Smooth muscle cell of trachea (primary cell): ENCODE measurements around the gene TIGD1. TPM values are rescaled to one million over a fixed set of nuclear protein-coding genes. Genes with fewer than 3 reads are reported as not detected.

ENCODE experiments used
- total RNA-seq: library from RNA; depleted of rRNA; stranded (reverse); fragments of >200 nt; gene quantifications from 2 replicates; pipeline ENCODE4 v1.2.1, GENCODE V29; 2014

The TIGD1 gene
- 3.0 and 3.2 TPM in 2 replicates for total RNA-seq

GRCh38 chr2:232550354-232551249 is at the start of gene TIGD1, which contains the start of gene EIF4E2:
TIGD1 (minus strand) TSS chr2:232550557; CDS start chr2:232549882, 675 bp downstream.
EIF4E2 (plus strand) TSS chr2:232550689; CDS start chr2:232550725, 36 bp downstream.

GRCh38 chr2:232539298-232540231 is 10.8 kb downstream of the TIGD1 start, which contains the start of gene CHRNG:
CHRNG (plus strand) TSS chr2:232539692; CDS start chr2:232539748, 56 bp downstream.

GRCh38 chr2:232525791-232526371 is 24.5 kb downstream of the TIGD1 start, which contains the start of gene CHRND:
CHRND (plus strand) TSS chr2:232526160; CDS start chr2:232526216, 56 bp downstream.

GRCh38 chr2:232519581-232520438 is 30.5 kb downstream of the TIGD1 start, which contains the start of gene PRSS56:
PRSS56 (plus strand) TSS chr2:232520388; CDS start chr2:232520599, 211 bp downstream.

Other genes starting within 250 kb of the TIGD1 start
- under 0.01 TPM in 1 of 2 replicates, not detected in the other for gene ALPP, start 171.8 kb downstream of the TIGD1 start, total RNA-seq
- not detected in 2 replicates for gene ALPG, start 143.7 kb downstream of the TIGD1 start, total RNA-seq
- not detected in 2 replicates for gene ALPI, start 94.4 kb downstream of the TIGD1 start, total RNA-seq
- gene ECEL1, start 62.7 kb downstream of the TIGD1 start, total RNA-seq = not detected in 2 replicates
- gene PRSS56, start 30.2 kb downstream of the TIGD1 start, total RNA-seq = not detected in 2 replicates
- not detected in 2 replicates for gene CHRND, start 24.4 kb downstream of the TIGD1 start, total RNA-seq
- gene CHRNG, start 10.9 kb downstream of the TIGD1 start, total RNA-seq = not detected in 2 replicates
- 75.9 and 101 TPM in 2 replicates for gene EIF4E2, start 132 bp upstream of the TIGD1 start, total RNA-seq
- gene EFHD1, start 83.0 kb upstream of the TIGD1 start, total RNA-seq = under 0.01 TPM in 1 of 2 replicates, not detected in the other
- gene GIGYF2, start 146.8 kb upstream of the TIGD1 start, total RNA-seq = 54.5 and 55.1 TPM in 2 replicates
- not detected in 2 replicates for gene KCNJ13, start 226.0 kb upstream of the TIGD1 start, total RNA-seq